ENCODE measurements around the gene ANXA9. TPM values are rescaled to one million over a fixed set of nuclear protein-coding genes. Genes with fewer than 3 reads are reported as not detected.

The ANXA9 gene
- total and polyA plus RNA-seq, 5 experiments from 2014 or later, result 0.10 to 0.49 TPM; not detected in 3

DNA sequence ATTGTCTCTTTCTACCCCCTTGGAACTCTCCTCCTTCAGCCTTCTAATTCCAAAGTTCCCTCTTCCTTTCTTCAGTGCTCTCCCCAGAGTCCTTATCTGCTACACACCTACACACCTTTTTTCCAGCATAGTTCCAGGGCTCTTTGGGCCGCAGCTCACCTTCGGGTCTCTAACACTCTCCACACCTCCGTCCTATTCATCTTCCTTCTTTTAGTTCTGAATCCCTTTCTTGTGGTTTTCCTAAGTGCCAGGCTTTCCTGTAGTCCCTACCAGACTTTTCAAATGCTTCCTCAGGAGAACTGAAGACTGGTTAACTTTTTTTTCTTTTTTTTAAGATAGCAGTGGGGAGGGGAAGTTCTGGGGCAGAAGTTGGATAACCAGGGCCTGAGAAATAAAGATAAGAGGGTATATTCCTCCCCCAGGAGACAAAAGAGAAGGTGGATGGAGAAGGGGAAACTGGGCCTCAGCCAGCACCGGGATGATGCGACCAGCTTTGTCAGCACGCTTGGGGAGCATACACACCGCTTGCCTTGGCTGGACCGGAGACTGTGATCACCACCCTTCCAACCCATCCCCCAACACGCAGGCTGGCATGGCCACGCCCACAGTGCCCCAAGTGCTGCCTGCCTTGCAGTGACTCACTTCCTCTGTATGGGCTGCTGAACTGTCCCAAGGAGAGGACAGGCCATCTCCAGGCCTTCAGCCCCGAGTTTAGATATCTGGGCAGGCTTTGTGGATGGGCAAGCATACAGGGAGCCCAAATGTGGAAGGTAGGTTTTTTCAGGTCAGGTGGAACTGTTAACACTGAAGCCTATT is 5.0 kb upstream of the ANXA9 start:
- H3K4me1 Mint-ChIP-seq, result peaks cover 29 to 61% (median 57%) of the 10 kb centered on the region in 4 donors
- peak overlapping the region; percentile 73 to 96 (median 90) for H3K27ac Mint-ChIP-seq
- POLR2A ChIA-PET, result interaction anchor here (0.8 to 4.5 kb wide), 6 partner anchors 16 to 317 kb away, joined by 3 to 32 read pairs (median 4); partner anchors contain the start of genes MINDY1 and SETDB1
- H3K27me3 Mint-ChIP-seq, result no peaks in the 10 kb centered on the region
- H3K9me3 Mint-ChIP-seq, result no peaks in the 10 kb centered on the region
- peak; percentile 18 to 20 for ATAC-seq
- H3K36me3 Mint-ChIP-seq, result no peaks in the 10 kb centered on the region
- peak; percentile 38 to 86 (median 58) for DNase-seq
- peak overlapping the region; percentile 21 to 92 (median 79) for H3K4me3 Mint-ChIP-seq

DNA sequence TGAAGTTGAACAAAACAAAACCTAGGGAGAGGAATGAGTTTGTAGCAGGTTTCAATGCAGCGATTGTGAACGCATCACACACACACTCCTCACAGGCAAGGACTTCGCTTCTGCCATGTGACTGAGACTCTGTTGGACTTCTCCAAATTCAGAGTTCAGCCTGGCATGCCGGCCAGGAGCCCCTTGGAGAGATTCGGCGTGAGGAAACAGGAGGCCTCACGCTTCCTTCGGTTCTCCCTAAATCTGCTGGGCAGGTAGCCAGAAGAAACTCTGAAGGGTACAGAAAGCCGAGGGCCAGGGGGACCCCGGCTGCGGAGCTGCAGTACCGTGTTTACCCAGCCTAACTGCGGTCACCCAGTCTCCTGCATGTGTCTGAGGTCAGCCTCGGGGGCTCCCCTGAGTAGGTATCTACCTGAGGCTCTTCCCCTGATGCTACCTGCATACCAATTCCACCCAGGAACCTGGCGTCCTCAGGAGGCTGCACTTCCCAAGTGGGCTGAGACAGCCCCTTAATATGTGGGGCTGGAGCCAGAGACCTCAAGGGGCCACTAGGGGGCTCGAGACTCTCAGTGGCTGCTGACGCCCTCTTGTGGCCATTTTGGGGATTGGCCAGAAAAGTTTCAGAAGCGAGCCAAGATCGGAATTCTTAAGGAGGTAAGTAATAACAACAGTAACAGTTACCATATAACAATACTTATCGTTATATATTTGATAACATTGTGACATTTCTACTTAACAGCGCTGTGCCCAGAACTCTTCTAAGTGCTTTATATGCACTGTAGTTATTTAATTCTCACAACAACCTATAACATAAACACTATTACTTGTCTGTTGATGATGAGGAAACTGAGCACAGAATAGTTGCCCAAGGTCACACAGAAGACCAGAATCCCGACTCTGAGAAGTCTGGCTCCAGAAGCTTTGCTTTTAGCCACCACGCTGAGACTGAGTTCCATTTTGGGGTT is 2.7 kb upstream of the ANXA9 start:
- ATAC-seq (peak; percentile 58 to 60), DNase-seq (peak; percentile 77 to 94 (median 88))
- Mint-ChIP-seq H3K27me3 (no peaks in the 10 kb centered on the region), H3K27ac (peak overlapping the region; percentile 47 to 95 (median 80)), H3K36me3 (no peaks in the 10 kb centered on the region), H3K4me3 (peak overlapping the region; percentile 52 to 78 (median 68)), H3K4me1 (peaks cover 17 to 44% (median 39%) of the 10 kb centered on the region in 4 donors), H3K9me3 (no peaks in the 10 kb centered on the region)
- POLR2A ChIA-PET, result interaction anchor here (0.6 to 4.9 kb wide), 3 partner anchors 9 to 35 kb away, joined by 3 to 22 read pairs (median 6); partner anchors contain the start of gene MINDY1

DNA sequence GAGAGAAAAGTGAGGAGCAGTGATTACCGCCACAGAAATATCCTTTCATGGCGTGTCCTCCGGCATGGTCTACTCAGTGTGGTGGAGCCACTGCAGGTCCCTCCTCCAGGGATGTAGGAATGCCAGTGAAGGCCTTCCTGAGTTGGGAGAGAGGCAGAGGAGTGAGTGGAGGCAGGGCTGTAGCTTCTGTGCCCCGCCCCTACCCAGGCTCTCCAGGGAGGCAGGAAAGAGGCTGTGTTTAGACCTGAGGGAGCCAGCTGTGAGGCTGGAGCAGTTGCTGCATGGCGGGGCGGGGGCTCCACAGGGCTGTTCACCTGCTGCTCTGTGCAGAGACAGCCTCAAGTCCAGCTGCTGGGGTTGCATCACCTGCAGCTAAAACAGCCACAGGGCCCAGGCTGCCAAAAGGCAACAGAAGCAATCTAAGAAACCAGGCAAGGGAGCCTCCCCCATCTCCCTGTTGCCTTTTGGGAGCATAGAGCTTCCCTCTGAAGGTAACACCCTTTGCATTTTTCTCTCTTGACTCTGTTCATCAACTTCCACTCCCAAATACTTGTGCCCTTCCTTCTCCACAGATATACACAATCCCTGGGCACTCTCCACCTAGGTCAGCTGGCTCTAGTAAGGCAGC is 801 bp upstream of the ANXA9 start:
- Mint-ChIP-seq H3K4me1 (peaks cover 16 to 34% (median 32%) of the 10 kb centered on the region in 4 donors), H3K27ac (peak overlapping the region in 1 of 10 donors; percentile 8), H3K9me3 (no peaks in the 10 kb centered on the region), H3K36me3 (no peaks in the 10 kb centered on the region), H3K4me3 (no peak overlapping the region), H3K27me3 (no peaks in the 10 kb centered on the region)
- POLR2A ChIA-PET, result interaction anchor here (1.1 to 4.9 kb wide), 3 partner anchors 13 to 25 kb away, joined by 3 to 22 read pairs (median 3); partner anchors contain the start of gene MINDY1
- no peak for ATAC-seq
- DNase-seq, result no peak

DNA sequence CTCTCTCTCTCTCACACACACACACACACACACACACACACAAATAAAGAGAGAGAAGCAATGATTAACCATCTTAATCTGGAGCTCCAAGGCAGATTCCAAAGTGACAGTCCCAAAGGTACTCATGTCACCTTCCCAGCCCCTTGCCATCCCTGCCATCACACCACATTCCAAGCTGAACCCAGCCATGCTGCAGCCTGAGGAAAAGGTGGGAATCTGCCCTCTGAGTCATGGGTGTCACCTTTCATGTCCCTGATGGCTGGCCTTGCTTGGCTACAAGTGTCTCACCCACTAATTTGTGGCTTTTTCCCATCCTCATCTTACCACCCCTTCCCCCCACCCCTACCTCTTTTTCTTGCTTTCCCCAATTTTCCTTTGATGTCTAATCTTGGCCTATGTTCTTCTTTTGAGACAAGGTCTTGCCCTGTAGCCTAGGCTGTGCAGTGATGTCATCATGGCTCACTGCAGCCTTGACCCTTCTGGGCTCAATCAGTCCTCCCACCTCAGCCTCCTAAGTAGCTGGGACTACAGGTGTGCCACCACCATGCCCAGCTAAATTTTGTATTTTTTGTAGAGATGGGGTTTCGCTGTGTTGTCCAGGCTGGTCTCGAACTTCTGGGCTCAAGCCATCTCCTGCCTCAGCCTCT is 3.2 kb downstream of the ANXA9 start:
- Mint-ChIP-seq H3K36me3 (no peaks in the 10 kb centered on the region), H3K4me3 (no peak overlapping the region), H3K9me3 (no peaks in the 10 kb centered on the region), H3K4me1 (peaks cover 0 to 11% (median 5%) of the 10 kb centered on the region in 4 donors), H3K27ac (no peak overlapping the region), H3K27me3 (no peaks in the 10 kb centered on the region)
- POLR2A ChIA-PET, result interaction anchor here (1.4 kb wide), 1 partner anchor 11 kb away, joined by 4 read pairs; no protein-coding TSS in a partner anchor
- DNase-seq (no peak), ATAC-seq (no peak)

DNA sequence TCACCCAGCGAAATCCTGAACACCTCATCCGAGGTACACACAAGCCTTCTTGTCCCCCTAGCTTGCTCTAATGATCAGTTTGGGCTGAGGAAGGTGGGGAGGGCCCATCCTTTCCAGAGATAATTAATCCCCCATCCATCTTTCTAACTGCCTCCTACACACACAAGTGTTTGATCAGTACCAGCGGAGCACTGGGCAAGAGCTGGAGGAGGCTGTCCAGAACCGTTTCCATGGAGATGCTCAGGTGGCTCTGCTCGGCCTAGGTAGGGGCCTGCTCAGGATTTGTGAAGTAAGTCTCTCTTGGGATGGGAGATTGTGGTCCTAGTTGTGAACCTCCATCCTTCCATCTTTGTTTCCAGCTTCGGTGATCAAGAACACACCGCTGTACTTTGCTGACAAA is 5.8 kb downstream of the ANXA9 start:
- Mint-ChIP-seq H3K36me3 (no peaks in the 10 kb centered on the region), H3K9me3 (no peaks in the 10 kb centered on the region), H3K27ac (peak overlapping the region in 4 of 10 donors; percentile 2 to 79 (median 48)), H3K4me1 (peaks cover 0 to 11% (median 5%) of the 10 kb centered on the region in 4 donors), H3K27me3 (no peaks in the 10 kb centered on the region), H3K4me3 (no peak overlapping the region)
- POLR2A ChIA-PET, result interaction anchor here (1.5 kb wide), 1 partner anchor 16 kb away, joined by 7 read pairs; no protein-coding TSS in a partner anchor
- ATAC-seq (no peak), DNase-seq (no peak)

DNA sequence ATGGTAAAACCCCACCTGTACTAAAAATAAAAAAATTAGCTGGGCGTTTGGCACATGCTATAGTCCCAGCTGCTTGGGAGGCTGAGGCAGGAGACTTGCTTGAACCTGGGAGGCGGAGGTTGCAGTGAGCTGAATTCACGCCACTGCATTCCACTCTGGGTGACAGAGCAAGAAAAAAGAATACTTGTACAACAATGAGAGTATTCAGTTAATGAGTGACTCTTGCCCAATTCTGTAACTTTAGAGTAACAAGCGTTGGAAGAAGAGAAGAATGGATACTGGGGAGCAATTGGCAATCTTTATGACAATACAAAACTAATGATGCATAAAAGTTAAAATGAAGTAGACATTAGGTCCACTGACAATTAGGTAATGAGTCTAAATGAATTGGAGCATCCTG is 10.5 kb downstream of the ANXA9 start:
- POLR2A ChIA-PET, result no interaction called here
- Mint-ChIP-seq H3K4me3 (no peak overlapping the region), H3K9me3 (no peaks in the 10 kb centered on the region), H3K36me3 (peaks cover 0 to 20% (median 0%) of the 10 kb centered on the region in 3 donors), H3K27me3 (no peaks in the 10 kb centered on the region), H3K27ac (peak overlapping the region in 2 of 10 donors; percentile 46 to 52), H3K4me1 (peaks cover 2 to 11% (median 9%) of the 10 kb centered on the region in 4 donors)
- DNase-seq (no peak), ATAC-seq (no peak)

DNA sequence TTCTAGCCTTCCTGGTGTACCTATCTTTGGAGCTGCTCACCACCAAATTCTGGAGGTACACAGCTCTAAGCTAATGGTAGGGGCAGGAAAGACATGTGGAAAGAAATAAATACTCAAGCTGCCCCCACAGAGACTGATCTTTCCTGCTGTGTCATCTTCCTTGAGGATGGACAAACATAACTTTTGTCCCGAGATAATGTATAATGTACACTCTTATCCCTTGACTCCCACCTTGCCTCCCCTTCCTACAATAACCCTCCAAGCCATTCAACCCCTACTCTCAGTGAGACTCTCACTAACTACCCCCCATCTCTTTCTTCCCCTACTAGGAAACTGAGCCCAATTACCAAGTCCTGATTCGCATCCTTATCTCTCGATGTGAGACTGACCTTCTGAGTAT is 12.2 kb downstream of the ANXA9 start:
- no peak for DNase-seq
- POLR2A ChIA-PET, result interaction anchor here (0.6 to 1.5 kb wide), 2 partner anchors 20 to 36 kb away, joined by 3 to 5 read pairs; partner anchors contain the start of gene CERS2
- no peaks in the 10 kb centered on the region for H3K27me3 Mint-ChIP-seq
- H3K4me3 Mint-ChIP-seq, result no peak overlapping the region
- peaks cover 0 to 11% (median 4%) of the 10 kb centered on the region in 4 donors for H3K4me1 Mint-ChIP-seq
- H3K9me3 Mint-ChIP-seq, result no peaks in the 10 kb centered on the region
- peaks cover 0 to 36% (median 0%) of the 10 kb centered on the region in 3 donors for H3K36me3 Mint-ChIP-seq
- no peak for ATAC-seq
- peak overlapping the region in 5 of 10 donors; percentile 45 to 87 (median 69) for H3K27ac Mint-ChIP-seq

DNA sequence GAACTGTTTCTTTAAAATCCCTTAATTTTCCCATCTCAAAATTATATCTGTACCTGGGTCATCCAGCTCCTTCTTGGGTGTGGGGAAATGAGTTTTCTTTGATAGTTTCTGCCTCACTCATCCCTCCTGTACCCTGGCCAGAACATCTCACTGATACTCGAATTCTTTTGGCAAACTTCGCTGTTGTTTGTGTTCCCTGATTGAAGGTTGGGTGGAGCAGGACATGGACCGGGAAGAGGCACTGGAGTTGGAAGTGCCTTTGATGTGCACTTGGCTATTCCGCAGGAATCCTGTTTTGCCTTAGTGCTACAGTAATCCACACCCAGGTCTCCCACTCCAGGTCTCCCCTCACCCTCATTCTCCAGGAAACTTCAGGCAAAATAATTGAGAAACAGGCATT is 13.4 kb downstream of the ANXA9 start:
- DNase-seq, result no peak
- H3K36me3 Mint-ChIP-seq, result peaks cover 0 to 47% (median 0%) of the 10 kb centered on the region in 3 donors
- no peaks in the 10 kb centered on the region for H3K9me3 Mint-ChIP-seq
- H3K27me3 Mint-ChIP-seq, result no peaks in the 10 kb centered on the region
- POLR2A ChIA-PET, result interaction anchor here (0.7 to 1.6 kb wide), 5 partner anchors 9 to 259 kb away, joined by 3 to 9 read pairs (median 4); partner anchors contain the start of genes MINDY1 and PSMD4
- peak overlapping the region in 5 of 10 donors; percentile 11 to 86 (median 29) for H3K27ac Mint-ChIP-seq
- no peak for ATAC-seq
- H3K4me1 Mint-ChIP-seq, result peaks cover 1 to 15% (median 8%) of the 10 kb centered on the region in 4 donors
- no peak overlapping the region for H3K4me3 Mint-ChIP-seq

DNA sequence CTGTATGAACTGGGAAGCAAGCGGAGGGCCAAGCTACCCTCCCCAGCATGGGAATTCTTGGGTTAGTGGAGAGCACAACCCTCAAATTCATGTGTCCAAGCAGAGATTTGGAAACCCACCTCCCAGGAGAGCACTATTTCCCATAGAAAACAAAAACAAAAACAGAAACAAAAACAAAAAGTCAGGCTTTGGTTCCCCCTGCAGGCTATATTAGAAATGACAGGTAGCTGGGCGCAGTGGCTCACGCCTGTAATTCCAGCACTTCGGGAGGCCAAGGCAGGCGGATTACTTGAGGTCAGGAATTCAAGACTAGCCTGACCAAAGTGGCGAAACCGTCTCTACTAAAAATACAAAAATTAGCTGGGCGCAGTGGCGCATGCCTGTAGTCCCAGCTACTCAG is 13.8 kb downstream of the ANXA9 start:
- H3K4me3 Mint-ChIP-seq, result peak overlapping the region in 1 of 10 donors; percentile 48
- peak overlapping the region in 8 of 10 donors; percentile 13 to 86 (median 66) for H3K27ac Mint-ChIP-seq
- POLR2A ChIA-PET, result interaction anchor here (0.7 to 1.6 kb wide), 8 partner anchors 9 to 259 kb away, joined by 3 to 9 read pairs (median 4); partner anchors contain the start of genes MINDY1 and PSMD4
- peak in 2 of 10 donors; percentile 41 to 58 for DNase-seq
- ATAC-seq, result peak in 1 of 2 donors; percentile 47
- H3K9me3 Mint-ChIP-seq, result no peaks in the 10 kb centered on the region
- peaks cover 1 to 19% (median 13%) of the 10 kb centered on the region in 4 donors for H3K4me1 Mint-ChIP-seq
- peaks cover 0 to 51% (median under 1%) of the 10 kb centered on the region in 3 donors for H3K36me3 Mint-ChIP-seq
- H3K27me3 Mint-ChIP-seq, result no peaks in the 10 kb centered on the region

DNA sequence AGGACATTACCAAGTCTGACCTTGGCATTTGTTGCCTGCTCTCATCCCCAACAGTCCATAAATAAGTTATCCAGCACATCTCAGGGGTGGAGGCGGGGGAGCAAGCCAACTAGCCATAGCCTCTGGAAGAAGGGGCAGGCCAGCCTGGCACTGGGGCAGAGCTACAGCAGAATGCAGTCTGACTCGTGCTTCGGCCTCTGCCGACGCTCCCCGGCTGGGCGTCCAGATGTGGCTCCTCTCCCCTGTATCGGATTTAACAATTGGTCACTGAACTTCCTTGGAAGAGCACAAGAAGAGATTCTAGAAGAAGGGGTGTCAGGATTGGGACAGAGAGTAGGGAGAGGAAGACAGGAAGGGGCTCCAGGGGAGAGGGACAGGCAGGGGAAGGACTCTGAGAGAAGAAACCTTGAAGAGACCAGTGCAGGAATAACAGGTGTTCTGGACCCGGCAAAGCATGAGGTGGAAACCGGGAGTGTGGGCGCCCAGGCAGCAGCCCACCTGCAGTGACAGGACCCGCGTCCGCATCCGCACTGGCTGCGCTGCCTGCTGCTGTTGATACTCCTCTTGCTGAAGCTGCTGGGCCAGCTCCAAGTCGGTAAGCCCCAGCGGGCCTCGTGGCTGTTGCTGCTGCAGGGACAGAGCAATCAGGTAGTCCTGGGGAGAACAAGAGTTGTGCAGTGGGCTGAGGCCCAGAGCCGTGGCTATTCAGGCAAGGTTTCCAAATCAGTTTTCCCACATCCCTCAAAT is 15.2 kb downstream of the ANXA9 start:
- H3K9me3 Mint-ChIP-seq, result no peaks in the 10 kb centered on the region

More for the DNA sequence above, 15.2 kb downstream of the ANXA9 start:
- peaks cover 9 to 33% (median 24%) of the 10 kb centered on the region in 4 donors for H3K4me1 Mint-ChIP-seq
- ATAC-seq (no peak), DNase-seq (no peak)
- peak overlapping the region in 1 of 10 donors; percentile 12 for H3K4me3 Mint-ChIP-seq
- POLR2A ChIA-PET, result interaction anchor here (1.0 to 1.6 kb wide), 3 partner anchors 9 to 159 kb away, joined by 3 to 5 read pairs (median 4); partner anchors contain the start of genes CERS2, MINDY1 and TNFAIP8L2
- peaks cover 0 to 64% (median 11%) of the 10 kb centered on the region in 3 donors for H3K36me3 Mint-ChIP-seq
- H3K27ac Mint-ChIP-seq, result no peak overlapping the region
- no peaks in the 10 kb centered on the region for H3K27me3 Mint-ChIP-seq
